HEK293T (cell line): Measurements from ENCODE around the gene TRABD2A.

Experiments used
- ELF4 ChIP-seq: fragments of 450-650 bp; IDR thresholded peaks from 2 replicates; pipeline ENCODE4 v1.6.1; 2017; ENCODE audit warnings: antibody characterized with exemption
- SUZ12 ChIP-seq: fragments of 450-650 bp; IDR thresholded peaks from 2 replicates; pipeline ENCODE4 v1.6.1; 2016; ENCODE audit warnings: mild to moderate bottlenecking
- ZNF384 ChIP-seq: fragments of 450-650 bp; IDR thresholded peaks from 2 replicates; pipeline ENCODE4 v1.6.1; 2016

- no peak for TF ChIP-seq ELF4
- no peak for TF ChIP-seq ZNF384
- TF ChIP-seq SUZ12, result no peak
Observed at GRCh38 chr2:84793641-84794040, 87.2 kb downstream of the TRABD2A start.
